T-helper 17 cell (primary cell): ENCODE data around the gene CLMP. TPM values are rescaled to one million over a fixed set of nuclear protein-coding genes. Genes with fewer than 3 reads are reported as not detected.
A peak's percentile ranks its signal among the peaks of the same experiment; 100 is the strongest.

ENCODE experiments used
- ATAC-seq: fragments of 150-1000 bp; cut with Tn5 transposase; 2 replicates; pipeline ENCODE4 v1.10.0; 2021; ENCODE audit warnings: mild to moderate bottlenecking, moderate library complexity
- DNase-seq, 3 donors: peaks; one replicate each; pipeline versions ENCODE4 v3.0.0 to v3.0.0-alpha.2; 2020 to 2021
- H3K9me3 ChIP-seq: one replicate; pipeline ENCODE4 v1.7.0; 2013; ENCODE audit warnings: low read length, mild to moderate bottlenecking; ENCODE audit not compliant: control insufficient read depth, poor library complexity, severe bottlenecking
- H3K27ac Mint-ChIP-seq: one replicate; pipeline ENCODE4 v1.8.0; 2022; ENCODE audit warnings: mild to moderate bottlenecking, moderate library complexity, mixed read lengths
- H3K27me3 Mint-ChIP-seq: one replicate; pipeline ENCODE4 v1.8.0; 2022; ENCODE audit warnings: mixed read lengths
- H3K36me3 Mint-ChIP-seq: one replicate; pipeline ENCODE4 v1.8.0; 2022; ENCODE audit warnings: low read depth, mixed read lengths
- H3K4me1 Mint-ChIP-seq: one replicate; pipeline ENCODE4 v1.8.0; 2022; ENCODE audit warnings: mild to moderate bottlenecking, mixed read lengths
- H3K4me3 Mint-ChIP-seq: one replicate; pipeline ENCODE4 v1.8.0; 2022; ENCODE audit warnings: mild to moderate bottlenecking, moderate library complexity, mixed read lengths
- total RNA-seq, 4 donors: library from RNA in 2 of 4; stranded (reverse) in 2 of 4; gene quantifications; one replicate each; pipeline ENCODE4 v1.2.3 and lab custom pipeline; 2022 to 2026

Gene CLMP
- total RNA-seq, 2 donors from 2014 or later: 0.26 to 0.67 TPM

DNA sequence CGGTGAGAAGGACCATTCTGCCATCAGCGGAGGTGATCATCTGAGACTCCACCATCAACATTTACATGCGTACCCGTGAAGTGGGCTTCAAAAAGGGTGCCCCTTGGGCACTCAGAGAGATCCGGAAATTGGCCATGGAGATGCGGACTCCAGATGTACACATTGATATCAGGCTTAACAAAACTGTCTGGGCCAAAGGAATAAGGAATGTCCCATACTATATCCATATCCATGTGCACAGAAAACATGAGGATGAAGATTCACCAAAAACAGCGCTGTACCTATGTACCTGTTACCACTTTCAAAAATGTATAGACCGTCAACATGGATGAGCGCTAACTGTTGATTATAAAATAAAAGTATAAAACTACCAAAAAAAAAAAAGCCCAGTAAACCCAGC is 143.9 kb downstream of the CLMP start:
- no peaks in the 10 kb centered on the region for H3K36me3 Mint-ChIP-seq
- H3K27ac Mint-ChIP-seq: peak overlapping the region; percentile 27
- no peaks in the 10 kb centered on the region for H3K27me3 Mint-ChIP-seq
- H3K4me3 Mint-ChIP-seq: no peak overlapping the region
- ATAC-seq (no peak), DNase-seq (no peak)
- no peaks in the 10 kb centered on the region for H3K9me3 ChIP-seq
- peaks cover 26% of the 10 kb centered on the region for H3K4me1 Mint-ChIP-seq

- no peak for ATAC-seq
- H3K4me3 Mint-ChIP-seq: no peak overlapping the region
- no peaks in the 10 kb centered on the region for H3K9me3 ChIP-seq
- H3K36me3 Mint-ChIP-seq: no peaks in the 10 kb centered on the region
- no peaks in the 10 kb centered on the region for H3K27me3 Mint-ChIP-seq
- no peak for DNase-seq
- H3K4me1 Mint-ChIP-seq: peaks cover 9% of the 10 kb centered on the region
- H3K27ac Mint-ChIP-seq: no peak overlapping the region
Observed at GRCh38 chr11:123047947-123048293, 147.1 kb downstream of the CLMP start.

GRCh38 chr11:123047266-123047946 is 147.6 kb downstream of the CLMP start:
- Mint-ChIP-seq H3K36me3 (no peaks in the 10 kb centered on the region), H3K27ac (no peak overlapping the region)

GRCh38 chr11:123046473-123047259 is 148.4 kb downstream of the CLMP start:
- peaks cover 6% of the 10 kb centered on the region for H3K4me1 Mint-ChIP-seq
- H3K4me3 Mint-ChIP-seq: no peak overlapping the region
- DNase-seq: no peak
- H3K27ac Mint-ChIP-seq: peak overlapping the region; percentile 37
- H3K27me3 Mint-ChIP-seq: no peaks in the 10 kb centered on the region
- no peak for ATAC-seq
- H3K36me3 Mint-ChIP-seq: no peaks in the 10 kb centered on the region
- H3K9me3 ChIP-seq: no peaks in the 10 kb centered on the region

More at GRCh38 chr11:123047266-123047946, 147.6 kb downstream of the CLMP start:
- no peaks in the 10 kb centered on the region for H3K9me3 ChIP-seq
- H3K4me3 Mint-ChIP-seq: no peak overlapping the region
- ATAC-seq (no peak), DNase-seq (no peak)
- no peaks in the 10 kb centered on the region for H3K27me3 Mint-ChIP-seq
- peaks cover 9% of the 10 kb centered on the region for H3K4me1 Mint-ChIP-seq

GRCh38 chr11:123045101-123045500 is 149.9 kb downstream of the CLMP start:
- ATAC-seq (no peak), DNase-seq (no peak)
- no peak overlapping the region for H3K27ac Mint-ChIP-seq
- no peaks in the 10 kb centered on the region for H3K36me3 Mint-ChIP-seq
- no peaks in the 10 kb centered on the region for H3K27me3 Mint-ChIP-seq
- no peak overlapping the region for H3K4me3 Mint-ChIP-seq
- peaks cover 6% of the 10 kb centered on the region for H3K4me1 Mint-ChIP-seq
- no peaks in the 10 kb centered on the region for H3K9me3 ChIP-seq

- peaks cover 11% of the 10 kb centered on the region for H3K27me3 Mint-ChIP-seq
- no peaks in the 10 kb centered on the region for H3K4me1 Mint-ChIP-seq
- no peak overlapping the region for H3K27ac Mint-ChIP-seq
- H3K4me3 Mint-ChIP-seq: no peak overlapping the region
- H3K9me3 ChIP-seq: no peaks in the 10 kb centered on the region
- peaks cover 2% of the 10 kb centered on the region for H3K36me3 Mint-ChIP-seq
- no peak for ATAC-seq
- no peak for DNase-seq
Observed at GRCh38 chr11:123041185-123041584, 153.9 kb downstream of the CLMP start.

- H3K4me3 Mint-ChIP-seq: no peak overlapping the region
- no peak overlapping the region for H3K27ac Mint-ChIP-seq
Observed at GRCh38 chr11:123040111-123040432, 155.0 kb downstream of the CLMP start.

GRCh38 chr11:123035831-123036230 is 159.2 kb downstream of the CLMP start:
- no peaks in the 10 kb centered on the region for H3K9me3 ChIP-seq
- ATAC-seq (no peak), DNase-seq (no peak)
- Mint-ChIP-seq H3K27ac (no peak overlapping the region), H3K4me3 (no peak overlapping the region), H3K4me1 (no peaks in the 10 kb centered on the region), H3K36me3 (peaks cover 2% of the 10 kb centered on the region), H3K27me3 (peaks cover 24% of the 10 kb centered on the region)

More at GRCh38 chr11:123040111-123040432, 155.0 kb downstream of the CLMP start:
- no peaks in the 10 kb centered on the region for H3K9me3 ChIP-seq
- H3K27me3 Mint-ChIP-seq: peaks cover 11% of the 10 kb centered on the region
- H3K36me3 Mint-ChIP-seq: peaks cover 2% of the 10 kb centered on the region
- ATAC-seq (no peak), DNase-seq (no peak)
- H3K4me1 Mint-ChIP-seq: no peaks in the 10 kb centered on the region

- no peak for DNase-seq
- H3K4me3 Mint-ChIP-seq: no peak overlapping the region
- H3K36me3 Mint-ChIP-seq: no peaks in the 10 kb centered on the region
- no peak overlapping the region for H3K27ac Mint-ChIP-seq
- no peaks in the 10 kb centered on the region for H3K4me1 Mint-ChIP-seq
- ATAC-seq: no peak
- no peaks in the 10 kb centered on the region for H3K9me3 ChIP-seq
- H3K27me3 Mint-ChIP-seq: peaks cover 19% of the 10 kb centered on the region
Observed at GRCh38 chr11:123034597-123034996, 160.5 kb downstream of the CLMP start.

- DNase-seq: no peak
- H3K4me3 Mint-ChIP-seq: no peak overlapping the region
- no peaks in the 10 kb centered on the region for H3K4me1 Mint-ChIP-seq
- H3K36me3 Mint-ChIP-seq: no peaks in the 10 kb centered on the region
- H3K27me3 Mint-ChIP-seq: peaks cover 17% of the 10 kb centered on the region
- no peak for ATAC-seq
- H3K9me3 ChIP-seq: no peaks in the 10 kb centered on the region
- H3K27ac Mint-ChIP-seq: no peak overlapping the region
Observed at GRCh38 chr11:123033895-123034294, 161.2 kb downstream of the CLMP start.

- H3K27me3 Mint-ChIP-seq: peaks cover 13% of the 10 kb centered on the region
- H3K4me1 Mint-ChIP-seq: no peaks in the 10 kb centered on the region
- no peaks in the 10 kb centered on the region for H3K9me3 ChIP-seq
- H3K4me3 Mint-ChIP-seq: no peak overlapping the region
- H3K36me3 Mint-ChIP-seq: no peaks in the 10 kb centered on the region
- DNase-seq (no peak), ATAC-seq (no peak)
- no peak overlapping the region for H3K27ac Mint-ChIP-seq
Observed at GRCh38 chr11:123030517-123030916, 164.5 kb downstream of the CLMP start.

- H3K36me3 Mint-ChIP-seq: no peaks in the 10 kb centered on the region
- DNase-seq (no peak), ATAC-seq (peak; percentile 75)
- H3K4me3 Mint-ChIP-seq: no peak overlapping the region
- H3K9me3 ChIP-seq: no peaks in the 10 kb centered on the region
- no peak overlapping the region for H3K27ac Mint-ChIP-seq
- peaks cover 7% of the 10 kb centered on the region for H3K4me1 Mint-ChIP-seq
- H3K27me3 Mint-ChIP-seq: peaks cover 21% of the 10 kb centered on the region
Observed at GRCh38 chr11:123020968-123021367, 174.1 kb downstream of the CLMP start.
